HL-60 (cell line): ENCODE measurements around the gene RTN4IP1.

ENCODE experiments used
- GABPA ChIP-seq: IDR thresholded peaks from 2 replicates; pipeline ENCODE4 v1.6.1; 2012; ENCODE audit warnings: low read depth
- POLR2AphosphoS5 ChIP-seq: IDR thresholded peaks from 2 replicates; pipeline ENCODE4 v1.6.1; 2012; ENCODE audit warnings: low read depth
- REST ChIP-seq: IDR thresholded peaks from 2 replicates; pipeline ENCODE4 v1.6.1; 2012; ENCODE audit warnings: low read depth; ENCODE audit not compliant: insufficient replicate concordance
- SPI1 ChIP-seq: IDR thresholded peaks from 2 replicates; pipeline ENCODE4 v1.6.1; 2012; ENCODE audit warnings: low read depth, mild to moderate bottlenecking, borderline replicate concordance
- TF ChIP-seq, protein P1 (sequence below): IDR thresholded peaks from one replicate; pipeline ENCODE4 v1.5.1; 2011; ENCODE audit warnings: low read length, control low read depth, inconsistent platforms; ENCODE audit not compliant: insufficient read depth

DNA sequence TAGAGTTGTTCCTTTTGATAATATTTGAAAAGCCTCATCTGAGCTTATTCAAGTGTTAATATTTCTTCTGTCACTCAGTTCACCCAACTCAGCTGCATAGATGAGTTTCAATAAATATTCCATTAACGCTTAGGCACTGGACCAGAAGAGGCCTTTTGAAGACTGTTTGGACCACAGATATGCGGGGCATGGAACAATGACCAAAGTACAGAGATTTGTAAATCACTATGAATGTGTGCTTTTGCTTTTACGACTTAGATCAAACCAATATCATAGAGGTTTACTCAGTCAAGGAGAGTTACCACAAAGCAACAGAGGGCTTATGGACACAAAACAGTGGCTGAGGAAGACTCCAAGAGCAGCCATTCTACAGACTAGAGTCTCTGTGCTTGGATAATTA is 99.9 kb downstream of the RTN4IP1 start:
- TF ChIP-seq, protein P1, sequence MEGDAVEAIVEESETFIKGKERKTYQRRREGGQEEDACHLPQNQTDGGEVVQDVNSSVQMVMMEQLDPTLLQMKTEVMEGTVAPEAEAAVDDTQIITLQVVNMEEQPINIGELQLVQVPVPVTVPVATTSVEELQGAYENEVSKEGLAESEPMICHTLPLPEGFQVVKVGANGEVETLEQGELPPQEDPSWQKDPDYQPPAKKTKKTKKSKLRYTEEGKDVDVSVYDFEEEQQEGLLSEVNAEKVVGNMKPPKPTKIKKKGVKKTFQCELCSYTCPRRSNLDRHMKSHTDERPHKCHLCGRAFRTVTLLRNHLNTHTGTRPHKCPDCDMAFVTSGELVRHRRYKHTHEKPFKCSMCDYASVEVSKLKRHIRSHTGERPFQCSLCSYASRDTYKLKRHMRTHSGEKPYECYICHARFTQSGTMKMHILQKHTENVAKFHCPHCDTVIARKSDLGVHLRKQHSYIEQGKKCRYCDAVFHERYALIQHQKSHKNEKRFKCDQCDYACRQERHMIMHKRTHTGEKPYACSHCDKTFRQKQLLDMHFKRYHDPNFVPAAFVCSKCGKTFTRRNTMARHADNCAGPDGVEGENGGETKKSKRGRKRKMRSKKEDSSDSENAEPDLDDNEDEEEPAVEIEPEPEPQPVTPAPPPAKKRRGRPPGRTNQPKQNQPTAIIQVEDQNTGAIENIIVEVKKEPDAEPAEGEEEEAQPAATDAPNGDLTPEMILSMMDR = no peak
- TF ChIP-seq GABPA (no peak), POLR2AphosphoS5 (no peak), SPI1 (no peak), REST (no peak)
